GM19239 (cell line): Measurements from ENCODE around the gene MGMT.

Experiments used
- DNase-seq: peaks from one replicate; pipeline ENCODE4 v3.0.0; 2011; ENCODE audit warnings: low spot score; ENCODE audit not compliant: insufficient read length
- FAIRE-seq: peaks from 2 replicates; lab custom pipeline; 2011; peaks lifted over from hg19 to GRCh38; lab: Jason Lieb, UNC

Gene MGMT

GRCh38 chr10:129536336-129536735 is 69.3 kb downstream of the MGMT start:
- FAIRE-seq (no peak), DNase-seq (no peak)

GRCh38 chr10:129537151-129537550 is 70.1 kb downstream of the MGMT start:
- FAIRE-seq (no peak), DNase-seq (no peak)

GRCh38 chr10:129538236-129538635 is 71.2 kb downstream of the MGMT start:
- no peak for DNase-seq
- no peak for FAIRE-seq

GRCh38 chr10:129541200-129541599 is 74.2 kb downstream of the MGMT start:
- no peak for FAIRE-seq

GRCh38 chr10:129541748-129542487 is 74.9 kb downstream of the MGMT start:
- DNase-seq (no peak), FAIRE-seq (no peak)

More at GRCh38 chr10:129541200-129541599, 74.2 kb downstream of the MGMT start:
- no peak for DNase-seq

- no peak for FAIRE-seq
- no peak for DNase-seq
Observed at GRCh38 chr10:129542589-129542988, 75.5 kb downstream of the MGMT start.

- DNase-seq (no peak), FAIRE-seq (no peak)
Observed at GRCh38 chr10:129544205-129545202, 77.5 kb downstream of the MGMT start.

GRCh38 chr10:129545261-129545660 is 78.2 kb downstream of the MGMT start:
- FAIRE-seq (no peak), DNase-seq (no peak)

GRCh38 chr10:129546106-129546505 is 79.1 kb downstream of the MGMT start:
- DNase-seq (no peak), FAIRE-seq (no peak)

GRCh38 chr10:129547608-129548007 is 80.6 kb downstream of the MGMT start:
- FAIRE-seq (no peak), DNase-seq (no peak)

GRCh38 chr10:129548600-129548999 is 81.6 kb downstream of the MGMT start:
- DNase-seq (no peak), FAIRE-seq (no peak)

- DNase-seq (no peak), FAIRE-seq (no peak)
Observed at GRCh38 chr10:129550076-129550475, 83.0 kb downstream of the MGMT start.

- FAIRE-seq (no peak), DNase-seq (no peak)
Observed at GRCh38 chr10:129550658-129551057, 83.6 kb downstream of the MGMT start.

GRCh38 chr10:129552119-129552518 is 85.1 kb downstream of the MGMT start:
- DNase-seq (no peak), FAIRE-seq (no peak)

- DNase-seq (no peak), FAIRE-seq (no peak)
Observed at GRCh38 chr10:129553928-129554327, 86.9 kb downstream of the MGMT start.

- DNase-seq (no peak), FAIRE-seq (no peak)
Observed at GRCh38 chr10:129556316-129556715, 89.3 kb downstream of the MGMT start.

GRCh38 chr10:129560361-129560760 is 93.3 kb downstream of the MGMT start:
- FAIRE-seq (no peak), DNase-seq (no peak)

GRCh38 chr10:129562487-129562886 is 95.4 kb downstream of the MGMT start:
- DNase-seq (no peak), FAIRE-seq (no peak)

- FAIRE-seq (no peak), DNase-seq (no peak)
Observed at GRCh38 chr10:129564923-129565322, 97.9 kb downstream of the MGMT start.

GRCh38 chr10:129568583-129569344 is 101.7 kb downstream of the MGMT start:
- DNase-seq = no peak
- no peak for FAIRE-seq
